Frontal cortex (tissue), 4 donors: Measurements from ENCODE around the gene PCDHAC1. TPM values are rescaled to one million over a fixed set of nuclear protein-coding genes. Genes with fewer than 3 reads are reported as not detected.

Source experiments
- DNase-seq, 2 donors: peaks; one replicate each; pipeline ENCODE4 v3.0.0; 2012; ENCODE audit warnings: low spot score in 2 of 2
- FAIRE-seq: peaks from 2 replicates; lab custom pipeline; 2012; peaks lifted over from hg19 to GRCh38; lab: Jason Lieb, UNC
- small RNA-seq: library from RNA; depleted of rRNA; stranded (forward); fragments of <200 nt; gene quantifications from one replicate; pipeline ENCODE3, GENCODE V24; 2014
- total RNA-seq: library from RNA; depleted of rRNA; stranded (reverse); fragments of >200 nt; gene quantifications from one replicate; pipeline ENCODE4 v1.2.3, GENCODE V29; 2014
- donor health status: control.
- donor health status: control.
- donor health status: control.

PCDHAC1 gene
- total RNA-seq, 1 donor from 2014 or later: 76.2 TPM

- FAIRE-seq: no peak
- peak; percentile 48 to 52 for DNase-seq
These were observed 40.5 kb downstream of the PCDHAC1 start, which contains the start of gene PCDHAC2 for GRCh38 chr5:140966293-140967225. Gene PCDHAC2 (plus strand): TSS chr5:140966476. CDS start chr5:140966767, 291 bp downstream.

GRCh38 chr5:140967226-140967893 lies 41.3 kb downstream of the PCDHAC1 start:
- DNase-seq (no peak), FAIRE-seq (no peak)

DNA sequence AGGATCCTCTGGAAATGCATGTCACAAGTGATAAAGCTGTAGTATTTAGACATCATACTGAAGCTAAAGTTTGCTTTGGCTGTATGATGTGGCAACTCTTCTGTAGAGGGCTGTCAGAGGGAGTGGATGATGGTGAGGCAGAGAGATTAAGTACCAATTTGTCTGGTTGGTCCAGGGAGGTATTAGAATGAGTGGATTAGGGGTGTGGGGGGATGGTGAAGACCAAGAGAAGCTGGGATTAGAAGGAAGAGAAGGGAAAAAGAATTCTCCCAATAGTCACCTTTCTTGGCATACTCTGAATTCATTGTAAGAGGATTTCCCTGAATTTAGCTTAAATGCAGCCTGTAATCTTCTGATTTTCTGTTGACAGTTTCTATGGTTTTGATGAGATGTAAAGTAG lies 43.8 kb downstream of the PCDHAC1 start:
- no peak for DNase-seq
- FAIRE-seq: no peak

- DNase-seq: no peak
These were observed 47.5 kb downstream of the PCDHAC1 start for GRCh38 chr5:140973550-140973949.

GRCh38 chr5:140977003-140977402 lies 50.9 kb downstream of the PCDHAC1 start:
- no peak for DNase-seq
- no peak for FAIRE-seq

More at GRCh38 chr5:140973550-140973949, 47.5 kb downstream of the PCDHAC1 start:
- FAIRE-seq: no peak

DNA sequence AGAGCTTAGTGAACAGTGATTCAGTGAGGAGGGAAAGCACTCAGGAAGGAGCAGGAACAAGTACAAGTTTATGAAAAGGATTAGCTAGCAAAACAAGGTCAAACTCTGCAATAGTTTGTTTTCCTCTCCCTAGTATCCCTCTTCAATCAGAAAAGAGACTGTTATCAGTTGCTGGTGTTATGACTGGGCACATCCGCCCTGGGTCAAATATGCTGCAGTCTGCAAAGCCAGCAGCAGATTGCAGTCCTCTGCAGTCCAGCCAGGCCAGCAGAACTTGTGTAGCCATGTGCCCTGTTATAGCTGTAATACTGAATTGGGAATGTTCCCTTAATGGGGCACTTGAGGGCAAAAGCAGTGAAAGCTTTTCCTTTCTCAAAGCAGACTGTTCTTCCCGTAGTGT lies 52.2 kb downstream of the PCDHAC1 start:
- DNase-seq (no peak), FAIRE-seq (no peak)

- no peak for DNase-seq
- FAIRE-seq: no peak
These were observed 52.9 kb downstream of the PCDHAC1 start for GRCh38 chr5:140978983-140979382.

Small RNA genes within 50 kb of the gene (small RNA-seq; reads per million reads assigned to genes)
- gene AC010223.1: not detected

Other genes with a start within 250 kb of the PCDHAC1 start
- gene HARS1, start 234.9 kb upstream of the PCDHAC1 start, total RNA-seq: 74.2 TPM
- gene HARS2, start 234.8 kb upstream of the PCDHAC1 start, total RNA-seq: 25.7 TPM
- 68.1 TPM for gene ZMAT2, start 225.9 kb upstream of the PCDHAC1 start, total RNA-seq
- 8.6 TPM for gene PCDHA1, start 140.2 kb upstream of the PCDHAC1 start, total RNA-seq
- gene PCDHA2, start 131.4 kb upstream of the PCDHAC1 start, total RNA-seq: 10.6 TPM
- 16.3 TPM for gene PCDHA3, start 125.2 kb upstream of the PCDHAC1 start, total RNA-seq
- 12.2 TPM for gene PCDHA4, start 119.2 kb upstream of the PCDHAC1 start, total RNA-seq
- 8.2 TPM for gene PCDHA5, start 104.7 kb upstream of the PCDHAC1 start, total RNA-seq
- 17.1 TPM for gene PCDHA6, start 98.3 kb upstream of the PCDHAC1 start, total RNA-seq
- gene PCDHA7, start 92.0 kb upstream of the PCDHAC1 start, total RNA-seq: 15.5 TPM
- 8.2 TPM for gene PCDHA8, start 85.1 kb upstream of the PCDHAC1 start, total RNA-seq
- gene PCDHA9, start 77.9 kb upstream of the PCDHAC1 start, total RNA-seq: 9.8 TPM
- 10.6 TPM for gene PCDHA10, start 70.4 kb upstream of the PCDHAC1 start, total RNA-seq
- 29.3 TPM for gene PCDHA11, start 57.3 kb upstream of the PCDHAC1 start, total RNA-seq
- gene PCDHA12, start 51.0 kb upstream of the PCDHAC1 start, total RNA-seq: 11.0 TPM
- 13.5 TPM for gene PCDHA13, start 44.2 kb upstream of the PCDHAC1 start, total RNA-seq
- 29.8 TPM for gene PCDHAC2, start 40.2 kb downstream of the PCDHAC1 start, total RNA-seq
- 0.82 TPM for gene PCDHB1, start 125.1 kb downstream of the PCDHAC1 start, total RNA-seq
- gene PCDHB2, start 168.3 kb downstream of the PCDHAC1 start, total RNA-seq: 13.0 TPM
- 11.0 TPM for gene PCDHB3, start 174.2 kb downstream of the PCDHAC1 start, total RNA-seq
- 4.5 TPM for gene PCDHB4, start 195.5 kb downstream of the PCDHAC1 start, total RNA-seq
- gene PCDHB5, start 208.9 kb downstream of the PCDHAC1 start, total RNA-seq: 7.3 TPM
- gene PCDHB6, start 223.8 kb downstream of the PCDHAC1 start, total RNA-seq: 3.3 TPM
- 9.8 TPM for gene PCDHB7, start 246.3 kb downstream of the PCDHAC1 start, total RNA-seq